ENCODE measurements around the gene CHAD. TPM values are rescaled to one million over a fixed set of nuclear protein-coding genes. Genes with fewer than 3 reads are reported as not detected.

The CHAD gene
- not detected for total RNA-seq

GRCh38 chr17:50468304-50469207 is at the start of gene CHAD:
TSS of gene CHAD (minus strand) at chr17:50468880. CDS start at chr17:50468813, 67 bp downstream.
- ATAC-seq: peak in 1 of 2 donors; percentile 37
- Mint-ChIP-seq H3K27ac (no peak within 1 kb of the TSS), H3K9me3 (no peaks in the 10 kb centered on the region), H3K4me1 (ENCODE audit: low read depth in 2 of 2) (peaks cover 4 to 5% of the 10 kb centered on the region in 2 donors), H3K36me3 (no peaks in the 10 kb centered on the region), H3K27me3 (peaks cover 14 to 17% of the 10 kb centered on the region in 2 donors), H3K4me3 (peak within 1 kb of the TSS; percentile 39)
- DNase-seq (ENCODE audit: low spot score): peak; percentile 59

GRCh38 chr17:50517504-50518383 is 49.1 kb upstream of the CHAD start:
- H3K27ac Mint-ChIP-seq: no peak overlapping the region
- no peak for ATAC-seq
- DNase-seq (ENCODE audit: low spot score): no peak
- no peaks in the 10 kb centered on the region for H3K4me1 Mint-ChIP-seq (ENCODE audit: low read depth in 2 of 2)
- H3K36me3 Mint-ChIP-seq: no peaks in the 10 kb centered on the region
- no peak overlapping the region for H3K4me3 Mint-ChIP-seq
- no peaks in the 10 kb centered on the region for H3K27me3 Mint-ChIP-seq
- no peaks in the 10 kb centered on the region for H3K9me3 Mint-ChIP-seq

GRCh38 chr17:50517011-50517410 is 48.3 kb upstream of the CHAD start:
- Mint-ChIP-seq H3K27ac (no peak overlapping the region), H3K9me3 (no peaks in the 10 kb centered on the region)
- no peak for ATAC-seq

GRCh38 chr17:50514936-50515702 is 46.4 kb upstream of the CHAD start:
- peak; percentile 53 for DNase-seq (ENCODE audit: low spot score)
- no peaks in the 10 kb centered on the region for H3K27me3 Mint-ChIP-seq
- H3K4me1 Mint-ChIP-seq (ENCODE audit: low read depth in 2 of 2): peaks cover 12 to 13% of the 10 kb centered on the region in 2 donors
- peak overlapping the region in 1 of 2 donors; percentile 42 for H3K27ac Mint-ChIP-seq
- H3K36me3 Mint-ChIP-seq: no peaks in the 10 kb centered on the region
- ATAC-seq: no peak
- H3K4me3 Mint-ChIP-seq: no peak overlapping the region
- no peaks in the 10 kb centered on the region for H3K9me3 Mint-ChIP-seq

More at GRCh38 chr17:50517011-50517410, 48.3 kb upstream of the CHAD start:
- Mint-ChIP-seq H3K4me1 (ENCODE audit: low read depth in 2 of 2) (peaks cover 0 to 2% of the 10 kb centered on the region in 2 donors), H3K4me3 (no peak overlapping the region), H3K36me3 (no peaks in the 10 kb centered on the region), H3K27me3 (no peaks in the 10 kb centered on the region)
- no peak for DNase-seq (ENCODE audit: low spot score)

- ATAC-seq: no peak
- no peak for DNase-seq (ENCODE audit: low spot score)
- H3K9me3 Mint-ChIP-seq: no peaks in the 10 kb centered on the region
- no peaks in the 10 kb centered on the region for H3K27me3 Mint-ChIP-seq
- H3K4me3 Mint-ChIP-seq: no peak overlapping the region
- peak overlapping the region in 1 of 2 donors; percentile 42 for H3K27ac Mint-ChIP-seq
- H3K4me1 Mint-ChIP-seq (ENCODE audit: low read depth in 2 of 2): peaks cover 16 to 18% of the 10 kb centered on the region in 2 donors
- H3K36me3 Mint-ChIP-seq: no peaks in the 10 kb centered on the region
Observed at GRCh38 chr17:50514388-50514787, 45.7 kb upstream of the CHAD start.

GRCh38 chr17:50513495-50513894 is 44.8 kb upstream of the CHAD start:
- ATAC-seq (no peak), DNase-seq (ENCODE audit: low spot score) (no peak)
- no peaks in the 10 kb centered on the region for H3K27me3 Mint-ChIP-seq
- H3K27ac Mint-ChIP-seq: no peak overlapping the region
- no peaks in the 10 kb centered on the region for H3K36me3 Mint-ChIP-seq
- H3K4me3 Mint-ChIP-seq: no peak overlapping the region
- peaks cover 22 to 24% of the 10 kb centered on the region in 2 donors for H3K4me1 Mint-ChIP-seq (ENCODE audit: low read depth in 2 of 2)
- no peaks in the 10 kb centered on the region for H3K9me3 Mint-ChIP-seq

GRCh38 chr17:50511058-50511457 is 42.4 kb upstream of the CHAD start:
- H3K27ac Mint-ChIP-seq: peak overlapping the region; percentile 56 to 74
- peak overlapping the region; percentile 62 for H3K4me3 Mint-ChIP-seq
- H3K27me3 Mint-ChIP-seq: no peaks in the 10 kb centered on the region
- DNase-seq (ENCODE audit: low spot score): peak; percentile 48
- peak; percentile 62 to 83 for ATAC-seq
- H3K36me3 Mint-ChIP-seq: no peaks in the 10 kb centered on the region
- peaks cover 24 to 27% of the 10 kb centered on the region in 2 donors for H3K4me1 Mint-ChIP-seq (ENCODE audit: low read depth in 2 of 2)
- H3K9me3 Mint-ChIP-seq: no peaks in the 10 kb centered on the region

GRCh38 chr17:50508573-50509460 is 40.1 kb upstream of the CHAD start:
- Mint-ChIP-seq H3K4me1 (ENCODE audit: low read depth in 2 of 2) (peaks cover 25 to 35% of the 10 kb centered on the region in 2 donors), H3K36me3 (no peaks in the 10 kb centered on the region), H3K27ac (peak overlapping the region; percentile 77 to 91), H3K4me3 (peak overlapping the region; percentile 94), H3K27me3 (no peaks in the 10 kb centered on the region), H3K9me3 (no peaks in the 10 kb centered on the region)
- DNase-seq (ENCODE audit: low spot score): peak; percentile 6
- ATAC-seq: no peak

GRCh38 chr17:50507871-50508572 is 39.3 kb upstream of the CHAD start, which contains the start of gene MYCBPAP:
TSS of gene MYCBPAP (plus strand) at chr17:50508439. CDS start at chr17:50508675, 236 bp downstream.
- Mint-ChIP-seq H3K9me3 (no peaks in the 10 kb centered on the region), H3K27ac (peak within 1 kb of the TSS; percentile 77 to 92), H3K27me3 (no peaks in the 10 kb centered on the region), H3K4me3 (peak within 1 kb of the TSS; percentile 94), H3K4me1 (ENCODE audit: low read depth in 2 of 2) (peaks cover 30 to 38% of the 10 kb centered on the region in 2 donors), H3K36me3 (no peaks in the 10 kb centered on the region)
- DNase-seq (ENCODE audit: low spot score) (peak; percentile 90), ATAC-seq (peak; percentile 85 to 91)

GRCh38 chr17:50506298-50506697 is 37.6 kb upstream of the CHAD start:
- Mint-ChIP-seq H3K27ac (no peak overlapping the region), H3K4me1 (ENCODE audit: low read depth in 2 of 2) (peaks cover 23 to 30% of the 10 kb centered on the region in 2 donors), H3K9me3 (no peaks in the 10 kb centered on the region), H3K4me3 (peak overlapping the region; percentile 18), H3K36me3 (no peaks in the 10 kb centered on the region), H3K27me3 (no peaks in the 10 kb centered on the region)
- DNase-seq (ENCODE audit: low spot score): no peak
- ATAC-seq: no peak

- H3K27me3 Mint-ChIP-seq: no peaks in the 10 kb centered on the region
- H3K4me3 Mint-ChIP-seq: no peak overlapping the region
- peaks cover 17 to 26% of the 10 kb centered on the region in 2 donors for H3K4me1 Mint-ChIP-seq (ENCODE audit: low read depth in 2 of 2)
- peak; percentile 20 for DNase-seq (ENCODE audit: low spot score)
- H3K36me3 Mint-ChIP-seq: no peaks in the 10 kb centered on the region
- H3K27ac Mint-ChIP-seq: peak overlapping the region in 1 of 2 donors; percentile 39
- H3K9me3 Mint-ChIP-seq: no peaks in the 10 kb centered on the region
- ATAC-seq: no peak
Observed at GRCh38 chr17:50505591-50506130, 37.0 kb upstream of the CHAD start.

All from natural killer cell treated with Interleukin-12 subunit alpha and Interleukin-12 subunit beta and Interleukin-15 and Interleukin-18, amount 100 ng/mL, for 72 hours (primary cell).